Trophoblast cell (in vitro differentiated cells and primary cell): Measurements from ENCODE around the gene MPP7.

ENCODE experiments used
- DNase-seq, 2 donors: peaks; one replicate each; pipeline ENCODE4 v3.0.0-alpha.2; 2016
- H2AFZ ChIP-seq: 2 replicates; pipeline ENCODE4 v1.6.1; 2013; ENCODE audit warnings: low read length, moderate library complexity, mild to moderate bottlenecking; ENCODE audit not compliant: insufficient read depth, poor library complexity
- H2AK5ac ChIP-seq: 2 replicates; pipeline ENCODE4 v1.6.1; 2013; ENCODE audit warnings: mild to moderate bottlenecking, low read length
- H2BK120ac ChIP-seq: 2 replicates; pipeline ENCODE4 v1.6.1; 2013; ENCODE audit warnings: low read length, mild to moderate bottlenecking, moderate library complexity; ENCODE audit not compliant: insufficient read depth, poor library complexity
- H2BK12ac ChIP-seq: 2 replicates; pipeline ENCODE4 v1.6.1; 2013; ENCODE audit warnings: mild to moderate bottlenecking, low read length, moderate library complexity
- H2BK5ac ChIP-seq: 2 replicates; pipeline ENCODE4 v1.6.1; 2013; ENCODE audit warnings: low read length, low read depth, moderate library complexity, mild to moderate bottlenecking; ENCODE audit not compliant: poor library complexity
- H3K14ac ChIP-seq: 2 replicates; pipeline ENCODE4 v1.6.1; 2013; ENCODE audit warnings: mild to moderate bottlenecking, low read length
- H3K18ac ChIP-seq: 2 replicates; pipeline ENCODE4 v1.6.1; 2013; ENCODE audit warnings: mild to moderate bottlenecking, low read length
- H3K23ac ChIP-seq: 2 replicates; pipeline ENCODE4 v1.6.1; 2013; ENCODE audit warnings: low read length
- H3K27ac ChIP-seq: 2 replicates; pipeline ENCODE4 v1.5.1; 2013; ENCODE audit warnings: low read depth, mild to moderate bottlenecking, inconsistent platforms, low read length, moderate library complexity
- H3K27me3 ChIP-seq: 2 replicates; pipeline ENCODE4 v1.6.1; 2013; ENCODE audit warnings: inconsistent platforms, mild to moderate bottlenecking, low read length, moderate library complexity; ENCODE audit not compliant: insufficient read depth
- H3K36me3 ChIP-seq, 2 experiments: 1 replicate in 1 of 2; 2 replicates in 1 of 2; pipeline ENCODE4 v1.6.1; 2013; ENCODE audit warnings: low read length in 2 of 2, mild to moderate bottlenecking in 2 of 2, moderate library complexity in 1 of 2; ENCODE audit not compliant: insufficient read depth in 2 of 2, control insufficient read depth in 1 of 2
- H3K4ac ChIP-seq: 2 replicates; pipeline ENCODE4 v1.6.1; 2013; ENCODE audit warnings: low read depth, mild to moderate bottlenecking, low read length, moderate library complexity
- H3K4me1 ChIP-seq, 2 experiments: 1 replicate in 1 of 2; 2 replicates in 1 of 2; pipeline ENCODE4 v1.6.1; 2013; ENCODE audit warnings: low read length in 2 of 2, mild to moderate bottlenecking in 2 of 2, moderate library complexity in 1 of 2; ENCODE audit not compliant: insufficient read depth in 2 of 2, control insufficient read depth in 1 of 2
- H3K4me2 ChIP-seq: 2 replicates; pipeline ENCODE4 v1.6.1; 2013; ENCODE audit warnings: inconsistent platforms, mild to moderate bottlenecking, low read length, moderate library complexity
- H3K4me3 ChIP-seq: 2 replicates; pipeline ENCODE4 v1.5.1; 2013; ENCODE audit warnings: mild to moderate bottlenecking, low read depth, low read length, inconsistent platforms
- H3K79me1 ChIP-seq: one replicate; pipeline ENCODE4 v1.6.1; 2013; ENCODE audit warnings: low read length
- H3K79me2 ChIP-seq: 2 replicates; pipeline ENCODE4 v1.6.1; 2013; ENCODE audit warnings: low read length, mild to moderate bottlenecking; ENCODE audit not compliant: control insufficient read depth, insufficient read depth, poor library complexity
- H3K9ac ChIP-seq: 2 replicates; pipeline ENCODE4 v1.6.1; 2013; ENCODE audit warnings: mild to moderate bottlenecking, low read length
- H3K9me3 ChIP-seq: 2 replicates; pipeline ENCODE4 v1.6.1; 2013; ENCODE audit warnings: low read depth, mild to moderate bottlenecking, control low read depth, inconsistent platforms, low read length; ENCODE audit not compliant: insufficient read depth
- H4K12ac ChIP-seq: 2 replicates; pipeline ENCODE4 v1.6.1; 2013; ENCODE audit warnings: low read depth, mild to moderate bottlenecking, low read length, moderate library complexity
- H4K8ac ChIP-seq: 2 replicates; pipeline ENCODE4 v1.6.1; 2013; ENCODE audit warnings: low read depth, mild to moderate bottlenecking, low read length, moderate library complexity
- H4K91ac ChIP-seq: one replicate; pipeline ENCODE4 v1.6.1; 2013; ENCODE audit warnings: low read depth, mild to moderate bottlenecking, low read length, moderate library complexity
- WGBS: extraction: QIAGEN DNeasy Blood & Tissue Kit; methylation state at CpG from one replicate; pipeline ENCODE4 v1.1.7; 2013; ENCODE audit warnings: missing lambda C conversion rate; ENCODE audit not compliant: insufficient read length, insufficient coverage; ENCODE audit errors: extremely low coverage; 5-methylcytosine and 5-hydroxymethylcytosine counted together

Gene MPP7

GRCh38 chr10:28315140-28315539 lies 12.3 kb upstream of the MPP7 start:
- no CpG with 5 or more reads among the region's 4 CpGs for WGBS
- Histone ChIP-seq H3K79me1 (no peaks in the 10 kb centered on the region), H3K79me2 (no peaks in the 10 kb centered on the region), H3K36me3 (no peaks in the 10 kb centered on the region), H2BK120ac (no peak overlapping the region), H2BK12ac (no peak overlapping the region), H3K14ac (no peak overlapping the region), H3K4me1 (no peaks in the 10 kb centered on the region), H3K18ac (no peak overlapping the region), H3K4me2 (no peak overlapping the region), H2BK5ac (no peak overlapping the region), H2AK5ac (no peak overlapping the region), H3K9ac (no peak overlapping the region), H3K27me3 (no peaks in the 10 kb centered on the region), H4K8ac (no peak overlapping the region), H3K4ac (no peak overlapping the region), H3K9me3 (no peaks in the 10 kb centered on the region), H2AFZ (no peak overlapping the region), H4K12ac (no peak overlapping the region), H3K23ac (no peak overlapping the region), H3K27ac (no peak overlapping the region), H4K91ac (no peak overlapping the region), H3K4me3 (no peak overlapping the region)
- DNase-seq = no peak

GRCh38 chr10:28314211-28314610 lies 11.3 kb upstream of the MPP7 start:
- Histone ChIP-seq H3K9ac (no peak overlapping the region), H4K12ac (no peak overlapping the region), H3K14ac (no peak overlapping the region), H4K8ac (no peak overlapping the region), H3K27me3 (no peaks in the 10 kb centered on the region), H2BK120ac (no peak overlapping the region), H3K4me1 (no peaks in the 10 kb centered on the region), H3K4me3 (no peak overlapping the region), H4K91ac (no peak overlapping the region), H2BK12ac (no peak overlapping the region), H3K79me1 (no peaks in the 10 kb centered on the region), H3K9me3 (no peaks in the 10 kb centered on the region), H2AFZ (no peak overlapping the region), H2BK5ac (no peak overlapping the region), H3K27ac (no peak overlapping the region), H3K79me2 (no peaks in the 10 kb centered on the region), H3K18ac (no peak overlapping the region), H3K23ac (no peak overlapping the region), H3K4ac (no peak overlapping the region), H2AK5ac (no peak overlapping the region), H3K36me3 (no peaks in the 10 kb centered on the region), H3K4me2 (no peak overlapping the region)
- DNase-seq = no peak
- WGBS = no CpG with 5 or more reads among the region's 5 CpGs

- Histone ChIP-seq H3K79me1 (no peaks in the 10 kb centered on the region), H3K79me2 (no peaks in the 10 kb centered on the region), H3K23ac (no peak overlapping the region), H4K12ac (no peak overlapping the region), H4K8ac (no peak overlapping the region), H3K4ac (no peak overlapping the region), H3K9ac (no peak overlapping the region), H3K18ac (no peak overlapping the region), H2AFZ (no peak overlapping the region), H2BK120ac (no peak overlapping the region), H2BK12ac (no peak overlapping the region), H2BK5ac (no peak overlapping the region), H3K14ac (no peak overlapping the region), H2AK5ac (no peak overlapping the region), H3K27ac (no peak overlapping the region), H3K4me3 (no peak overlapping the region), H3K36me3 (no peaks in the 10 kb centered on the region), H3K9me3 (no peaks in the 10 kb centered on the region), H3K4me1 (no peaks in the 10 kb centered on the region), H4K91ac (no peak overlapping the region), H3K27me3 (no peaks in the 10 kb centered on the region), H3K4me2 (no peak overlapping the region)
- no CpG with 5 or more reads among the region's 6 CpGs for WGBS
- DNase-seq = no peak
Measured at GRCh38 chr10:28312572-28312971, 9.7 kb upstream of the MPP7 start.

GRCh38 chr10:28311104-28311503 lies 8.2 kb upstream of the MPP7 start:
- Histone ChIP-seq H2BK120ac (no peak overlapping the region), H3K27ac (no peak overlapping the region), H3K9ac (no peak overlapping the region), H3K79me2 (no peaks in the 10 kb centered on the region), H3K18ac (no peak overlapping the region), H4K8ac (no peak overlapping the region), H4K91ac (no peak overlapping the region), H4K12ac (no peak overlapping the region), H3K4me1 (no peaks in the 10 kb centered on the region), H3K4me2 (no peak overlapping the region), H3K27me3 (no peaks in the 10 kb centered on the region), H3K9me3 (no peaks in the 10 kb centered on the region), H3K79me1 (no peaks in the 10 kb centered on the region), H3K36me3 (no peaks in the 10 kb centered on the region), H3K4me3 (no peak overlapping the region), H2BK12ac (no peak overlapping the region), H2AFZ (no peak overlapping the region), H2BK5ac (no peak overlapping the region), H3K4ac (no peak overlapping the region), H3K23ac (no peak overlapping the region), H3K14ac (no peak overlapping the region), H2AK5ac (no peak overlapping the region)
- WGBS = no CpG with 5 or more reads among the region's 3 CpGs
- DNase-seq = no peak
